Measurements from ENCODE around the gene SETD2. TPM values are rescaled to one million over a fixed set of nuclear protein-coding genes. Genes with fewer than 3 reads are reported as not detected.

Gene SETD2
- total and polyA plus RNA-seq, 2 donors from 2014 or later: 10.5 to 49.9 TPM

DNA sequence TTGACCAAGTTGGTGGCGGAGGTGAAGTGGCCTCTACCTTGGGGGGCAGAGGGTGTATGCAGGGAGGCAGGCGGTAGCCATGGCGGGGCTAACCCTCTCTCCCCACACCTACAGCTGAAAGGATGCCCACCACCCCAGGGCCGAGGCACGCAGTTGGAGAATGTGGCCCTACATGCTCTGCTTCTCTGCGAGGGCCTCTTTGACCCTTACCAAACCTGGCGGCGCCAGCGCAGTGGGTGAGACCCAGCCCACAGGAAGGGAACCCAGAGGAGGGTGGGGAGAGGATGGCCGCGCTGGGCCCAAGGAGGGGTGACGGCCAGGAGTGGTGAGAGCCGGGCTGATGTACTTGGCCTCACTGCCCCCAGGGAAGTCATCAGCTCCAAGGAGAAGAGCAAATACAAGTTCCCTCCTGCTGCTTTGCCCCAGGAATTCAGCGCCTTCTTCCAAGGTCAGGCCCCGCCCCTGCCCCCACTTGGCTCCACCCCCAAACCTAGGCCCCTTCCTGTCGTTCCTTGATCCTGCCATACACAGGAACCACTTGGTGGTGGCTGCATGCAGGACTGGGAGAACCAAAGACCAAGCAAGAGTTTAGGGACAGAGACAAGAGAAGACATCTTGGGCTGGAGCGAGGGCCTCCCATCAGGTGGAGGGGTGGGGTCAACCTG is 174.6 kb downstream of the SETD2 start:
- H3K27ac ChIP-seq (ENCODE audit: low read depth in 2 of 2, low read length in 2 of 2): no peak overlapping the region
- intact Hi-C loops (cut with DNase I): no loop called here
- peak in 1 of 5 donors; percentile 67 for DNase-seq
- no peak overlapping the region for H3K4me3 ChIP-seq (ENCODE audit: low read length in 3 of 3)
- TF ChIP-seq, protein P1, sequence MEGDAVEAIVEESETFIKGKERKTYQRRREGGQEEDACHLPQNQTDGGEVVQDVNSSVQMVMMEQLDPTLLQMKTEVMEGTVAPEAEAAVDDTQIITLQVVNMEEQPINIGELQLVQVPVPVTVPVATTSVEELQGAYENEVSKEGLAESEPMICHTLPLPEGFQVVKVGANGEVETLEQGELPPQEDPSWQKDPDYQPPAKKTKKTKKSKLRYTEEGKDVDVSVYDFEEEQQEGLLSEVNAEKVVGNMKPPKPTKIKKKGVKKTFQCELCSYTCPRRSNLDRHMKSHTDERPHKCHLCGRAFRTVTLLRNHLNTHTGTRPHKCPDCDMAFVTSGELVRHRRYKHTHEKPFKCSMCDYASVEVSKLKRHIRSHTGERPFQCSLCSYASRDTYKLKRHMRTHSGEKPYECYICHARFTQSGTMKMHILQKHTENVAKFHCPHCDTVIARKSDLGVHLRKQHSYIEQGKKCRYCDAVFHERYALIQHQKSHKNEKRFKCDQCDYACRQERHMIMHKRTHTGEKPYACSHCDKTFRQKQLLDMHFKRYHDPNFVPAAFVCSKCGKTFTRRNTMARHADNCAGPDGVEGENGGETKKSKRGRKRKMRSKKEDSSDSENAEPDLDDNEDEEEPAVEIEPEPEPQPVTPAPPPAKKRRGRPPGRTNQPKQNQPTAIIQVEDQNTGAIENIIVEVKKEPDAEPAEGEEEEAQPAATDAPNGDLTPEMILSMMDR (IDR thresholded peaks at IDR 0.05; ENCODE audit: borderline replicate concordance, extremely low read depth, insufficient read depth): no peak
- FAIRE-seq: no peak
- no peak overlapping the region for H3K9ac ChIP-seq (ENCODE audit: low read length in 3 of 3)
- no peaks in the 10 kb centered on the region for H3K27me3 ChIP-seq (ENCODE audit: control insufficient read depth, insufficient read depth, low read length)
- peaks cover 0 to 18% (median 0%) of the 10 kb centered on the region in 3 donors for H3K4me1 ChIP-seq (ENCODE audit: control insufficient read depth in 2 of 3, insufficient read depth in 2 of 3, low read depth in 1 of 3, low read length in 3 of 3)
- H3K36me3 ChIP-seq (ENCODE audit: control insufficient read depth in 2 of 3, insufficient read depth in 3 of 3, low read length in 3 of 3): peaks cover 0 to 3% (median 2%) of the 10 kb centered on the region in 3 donors
- H3K9me3 ChIP-seq (ENCODE audit: control insufficient read depth in 2 of 3, insufficient read depth in 1 of 3, low read length in 3 of 3): no peaks in the 10 kb centered on the region

DNA sequence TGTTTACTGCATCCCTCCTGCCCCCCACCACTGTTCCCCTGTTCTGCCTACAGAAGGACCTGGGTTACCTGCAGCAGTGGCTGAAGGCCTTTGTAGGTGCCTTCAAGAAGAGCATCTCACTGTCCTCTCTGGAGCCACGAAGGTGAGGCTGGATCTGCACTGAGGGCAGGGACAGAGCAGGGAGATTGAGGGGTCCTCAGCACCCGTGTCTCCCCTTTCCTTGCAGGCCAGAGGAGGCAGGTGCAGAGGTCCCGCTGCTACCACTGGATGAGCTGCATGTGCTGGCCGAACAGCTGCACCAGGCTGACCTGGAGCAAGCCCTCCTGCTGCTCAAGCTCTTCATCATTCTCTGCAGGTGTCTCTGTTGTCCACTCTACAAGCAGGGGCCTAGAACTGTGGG is 175.3 kb downstream of the SETD2 start:
- peak in 1 of 5 donors; percentile 55 for DNase-seq
- H3K9ac ChIP-seq (ENCODE audit: low read length in 3 of 3): no peak overlapping the region
- peaks cover 0 to 3% (median 2%) of the 10 kb centered on the region in 3 donors for H3K36me3 ChIP-seq (ENCODE audit: control insufficient read depth in 2 of 3, insufficient read depth in 3 of 3, low read length in 3 of 3)
- no peak overlapping the region for H3K27ac ChIP-seq (ENCODE audit: low read depth in 2 of 2, low read length in 2 of 2)
- no peaks in the 10 kb centered on the region for H3K27me3 ChIP-seq (ENCODE audit: control insufficient read depth, insufficient read depth, low read length)
- H3K9me3 ChIP-seq (ENCODE audit: control insufficient read depth in 2 of 3, insufficient read depth in 1 of 3, low read length in 3 of 3): no peaks in the 10 kb centered on the region
- FAIRE-seq: no peak
- no peak overlapping the region for H3K4me3 ChIP-seq (ENCODE audit: low read length in 3 of 3)
- H3K4me1 ChIP-seq (ENCODE audit: control insufficient read depth in 2 of 3, insufficient read depth in 2 of 3, low read depth in 1 of 3, low read length in 3 of 3): peaks cover 0 to 18% (median 0%) of the 10 kb centered on the region in 3 donors
- TF ChIP-seq, protein P1 (IDR thresholded peaks at IDR 0.05; ENCODE audit: borderline replicate concordance, extremely low read depth, insufficient read depth): no peak
- intact Hi-C loops (cut with DNase I): no loop called here

DNA sequence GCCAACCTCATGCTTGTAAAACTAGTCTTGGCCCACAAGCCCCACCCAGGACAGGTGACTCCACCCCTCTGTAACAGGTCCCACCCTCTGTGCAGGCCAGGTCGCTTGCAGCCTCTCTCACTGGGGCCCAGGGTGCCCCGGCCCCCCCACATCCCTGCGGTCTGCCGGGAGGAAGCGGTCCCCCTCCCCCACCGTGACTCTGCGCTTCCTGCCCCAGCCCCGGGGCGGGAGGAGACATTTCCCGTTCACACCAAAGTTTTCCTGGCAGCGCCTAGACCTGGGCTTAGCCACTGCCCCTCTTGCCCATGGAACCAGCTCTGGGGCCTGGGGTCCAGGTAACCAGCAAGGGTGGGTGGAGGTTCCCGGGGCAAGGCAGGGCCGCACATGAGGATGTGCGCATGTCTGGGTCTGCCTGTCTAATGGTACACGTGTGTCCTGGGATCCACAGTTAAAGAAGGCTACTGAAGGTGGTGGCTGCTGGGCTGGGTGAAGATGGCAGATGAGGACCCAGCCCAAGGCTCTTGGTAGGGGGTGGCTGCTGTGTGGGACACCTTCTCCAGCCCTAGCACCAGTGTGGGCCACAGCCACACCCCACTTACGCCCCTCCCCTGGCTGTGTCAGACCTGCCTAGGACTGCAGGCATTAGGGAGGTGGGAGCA is 176.0 kb downstream of the SETD2 start:
- no peaks in the 10 kb centered on the region for H3K27me3 ChIP-seq (ENCODE audit: control insufficient read depth, insufficient read depth, low read length)
- intact Hi-C loops (cut with DNase I): no loop called here
- peaks cover 0 to 18% (median 0%) of the 10 kb centered on the region in 3 donors for H3K4me1 ChIP-seq (ENCODE audit: control insufficient read depth in 2 of 3, insufficient read depth in 2 of 3, low read depth in 1 of 3, low read length in 3 of 3)
- FAIRE-seq (no peak), DNase-seq (peak in 1 of 5 donors; percentile 91)
- H3K4me3 ChIP-seq (ENCODE audit: low read length in 3 of 3): no peak overlapping the region
- H3K9me3 ChIP-seq (ENCODE audit: control insufficient read depth in 2 of 3, insufficient read depth in 1 of 3, low read length in 3 of 3): no peaks in the 10 kb centered on the region
- peaks cover 0 to 3% (median 2%) of the 10 kb centered on the region in 3 donors for H3K36me3 ChIP-seq (ENCODE audit: control insufficient read depth in 2 of 3, insufficient read depth in 3 of 3, low read length in 3 of 3)
- H3K9ac ChIP-seq (ENCODE audit: low read length in 3 of 3): no peak overlapping the region
- TF ChIP-seq, protein P1 (IDR thresholded peaks at IDR 0.05; ENCODE audit: borderline replicate concordance, extremely low read depth, insufficient read depth): no peak
- peak overlapping the region in 1 of 2 donors; percentile 43 for H3K27ac ChIP-seq (ENCODE audit: low read depth in 2 of 2, low read length in 2 of 2)

Measured in kidney (tissue), 14 donors.